Stimulated activated CD4-positive, alpha-beta T cell treated with anti-CD3 and anti-CD28 coated beads, Interleukin-2, amount 100 ng/mL, for 24 hours (primary cell): ENCODE results near the gene PLB1.
"Not testable (repeated sequence)": the region's sequence is repeated elsewhere in the genome, so short reads cannot be mapped to it uniquely, and the experiment has no call there.

Experiments used
- DNase-seq, 2 donors: peaks; one replicate each; pipeline ENCODE4 v3.0.0-alpha.2; 2020

Gene PLB1

GRCh38 chr2:28469947-28470535 is 25.8 kb upstream of the PLB1 start:
- DNase-seq, result no peak

GRCh38 chr2:28470759-28471158 is 25.1 kb upstream of the PLB1 start:
- no peak for DNase-seq

DNA sequence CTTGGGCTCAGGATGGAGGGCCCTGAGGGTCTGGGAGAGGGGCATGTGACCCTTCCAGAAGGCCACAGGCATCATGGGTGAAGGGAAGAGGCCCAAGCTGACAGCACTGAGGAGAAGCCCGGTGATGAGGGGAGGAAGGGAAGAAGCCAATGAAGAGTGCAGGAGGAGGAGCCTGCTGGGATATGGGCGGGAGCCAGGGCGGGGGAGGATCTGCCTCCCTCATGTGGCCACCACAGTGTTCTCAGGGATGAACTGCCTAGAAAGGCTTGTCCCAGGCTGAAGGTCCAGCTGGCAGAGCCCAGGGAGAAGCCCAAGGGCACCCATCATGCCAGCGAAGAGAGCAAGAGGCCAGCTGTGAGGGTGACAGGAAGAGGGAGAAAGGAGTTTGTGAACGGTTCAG is 24.6 kb upstream of the PLB1 start:
- DNase-seq, result no peak

DNA sequence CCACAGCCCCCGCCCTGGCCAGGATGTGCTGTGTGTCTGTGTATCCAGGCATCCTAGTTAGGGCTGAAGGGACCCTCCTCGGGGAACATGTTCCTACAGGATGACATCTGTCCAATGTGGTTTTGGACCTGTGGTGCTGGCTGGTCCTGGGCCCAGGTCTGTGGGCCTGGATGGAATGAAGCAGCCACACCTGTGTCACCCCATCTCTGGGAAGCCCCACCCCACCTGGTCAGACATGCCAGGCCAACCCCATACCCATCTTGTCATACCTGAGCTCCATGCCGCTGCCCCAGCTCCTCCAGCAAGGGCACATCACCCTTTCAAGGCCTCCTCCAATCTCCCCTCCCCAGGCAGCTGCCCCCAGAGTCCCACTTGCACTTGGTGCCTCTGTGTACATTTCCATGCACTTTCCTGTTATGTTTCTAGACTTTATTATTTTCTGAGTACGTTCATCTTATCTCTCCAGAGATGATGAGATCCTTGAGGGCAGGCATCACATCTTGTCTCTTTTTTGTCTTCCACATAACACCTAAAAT is 24.1 kb upstream of the PLB1 start:
- DNase-seq, result no peak

DNA sequence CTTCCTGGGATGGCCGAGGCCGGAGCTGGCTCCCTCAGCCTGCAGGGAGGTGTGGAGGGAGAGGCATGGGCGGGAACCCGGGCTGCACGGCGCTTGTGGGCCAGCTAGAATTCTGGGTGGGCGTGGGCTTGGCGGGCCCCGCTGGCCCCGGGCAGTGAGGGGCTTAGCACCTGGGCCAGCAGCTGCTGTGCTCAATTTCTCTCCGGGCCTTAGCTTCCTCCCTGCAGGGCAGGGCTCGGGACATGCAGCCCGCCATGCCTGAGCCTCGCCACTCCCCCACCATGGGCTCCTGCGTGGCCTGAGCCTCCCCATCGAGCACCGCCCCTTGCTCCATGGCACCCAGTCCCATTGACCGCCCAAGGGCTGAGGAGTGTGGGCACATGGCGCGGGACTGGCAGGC is 23.2 kb upstream of the PLB1 start:
- DNase-seq, result not testable (repeated sequence)

DNA sequence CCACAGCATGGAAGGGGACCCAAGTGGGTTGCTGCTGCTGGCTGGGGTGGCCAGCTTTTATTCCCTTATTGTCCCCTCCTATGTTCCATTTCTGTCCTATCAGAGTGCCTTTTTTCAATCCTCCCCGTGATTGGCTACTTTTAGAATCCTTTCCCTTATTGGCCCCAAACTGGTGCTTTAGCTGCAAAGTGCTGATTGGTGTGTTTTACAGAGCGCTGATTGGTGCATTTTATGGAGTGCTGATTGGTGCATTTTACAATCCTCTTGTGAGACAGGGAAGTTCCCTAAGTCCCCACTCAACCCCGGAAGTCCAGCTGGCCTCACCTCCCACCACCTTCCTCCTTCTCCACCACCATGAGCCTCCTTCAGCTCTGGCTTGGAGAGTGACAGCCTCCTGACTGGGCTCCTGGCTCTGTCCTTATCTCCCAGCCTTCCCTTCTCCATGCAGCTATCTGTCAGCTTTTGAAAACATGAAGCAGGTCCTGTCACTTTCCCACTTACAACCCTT is 20.7 kb upstream of the PLB1 start:
- no peak for DNase-seq

DNA sequence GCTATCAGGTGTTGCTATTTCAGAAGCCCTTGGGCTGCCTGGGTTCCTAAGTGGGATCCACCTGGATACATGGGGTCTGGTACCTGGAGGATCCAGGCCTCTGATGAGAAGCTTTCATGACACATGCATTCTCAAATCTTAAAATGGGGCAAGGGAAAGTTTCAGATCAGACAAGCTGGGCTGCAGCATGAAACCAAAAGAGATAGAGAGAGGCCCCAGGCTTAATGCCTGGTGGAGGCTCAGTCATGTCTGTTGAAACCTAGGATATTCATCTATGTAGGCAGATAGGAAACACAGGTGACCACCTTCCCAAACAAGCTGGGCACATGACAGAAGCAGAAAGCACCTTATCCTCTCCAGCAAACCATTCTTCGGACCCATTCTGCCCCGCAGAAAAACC is 18.8 kb upstream of the PLB1 start:
- DNase-seq, result no peak

DNA sequence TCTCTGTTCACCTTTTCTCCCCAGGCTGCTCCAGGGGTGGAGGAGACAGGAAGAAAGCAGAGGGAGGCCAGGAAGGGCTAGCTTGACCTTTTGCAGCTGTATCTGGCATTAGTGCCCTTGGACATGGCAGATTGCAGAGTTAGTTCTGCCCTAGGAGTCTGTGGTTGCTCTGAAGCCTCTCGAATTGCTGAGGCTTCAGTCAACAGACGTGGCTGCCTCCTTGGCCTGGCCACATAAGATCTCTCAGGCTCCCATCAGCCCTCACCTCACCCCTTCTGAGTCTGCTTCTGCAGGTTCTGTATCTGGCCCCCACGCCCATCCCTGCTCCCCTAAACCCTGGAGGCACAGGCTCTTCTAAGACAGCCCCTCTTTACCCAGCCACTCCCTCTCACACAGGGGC is 18.2 kb upstream of the PLB1 start:
- no peak for DNase-seq

DNA sequence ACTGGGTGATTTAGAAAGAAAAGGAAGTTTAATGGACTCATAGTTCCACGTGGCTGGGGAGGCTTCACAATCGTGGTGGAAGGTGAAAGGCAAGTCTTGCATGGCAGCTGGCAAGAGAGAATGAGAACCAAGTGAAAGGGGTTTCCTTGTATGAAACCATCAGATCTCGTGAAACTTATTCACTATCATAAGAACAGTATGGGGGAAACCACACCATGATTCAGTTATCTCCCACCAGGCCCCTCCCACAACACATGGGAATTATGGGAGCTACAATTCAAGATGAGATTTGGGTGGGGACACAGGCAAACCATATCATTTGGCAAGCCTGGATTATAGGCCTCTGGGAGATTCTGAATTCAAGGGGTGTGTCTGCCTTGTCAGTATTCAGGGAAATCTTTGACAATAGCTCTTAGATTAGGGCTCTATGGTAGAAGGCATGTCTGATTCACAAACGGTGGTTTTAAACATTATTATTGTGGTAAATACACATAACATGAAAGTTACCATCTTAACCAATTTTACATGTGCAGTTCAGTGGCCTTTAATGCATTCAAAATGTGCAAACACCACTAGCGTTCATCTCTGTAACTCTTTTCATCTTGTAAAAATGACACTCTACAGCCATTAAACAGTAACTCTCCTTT is 15.3 kb upstream of the PLB1 start:
- no peak for DNase-seq

GRCh38 chr2:28481905-28482304 is 14.0 kb upstream of the PLB1 start:
- DNase-seq, result no peak

GRCh38 chr2:28484835-28485234 is 11.0 kb upstream of the PLB1 start:
- no peak for DNase-seq

- no peak for DNase-seq
These were observed 9.3 kb upstream of the PLB1 start for GRCh38 chr2:28486526-28486925.

DNA sequence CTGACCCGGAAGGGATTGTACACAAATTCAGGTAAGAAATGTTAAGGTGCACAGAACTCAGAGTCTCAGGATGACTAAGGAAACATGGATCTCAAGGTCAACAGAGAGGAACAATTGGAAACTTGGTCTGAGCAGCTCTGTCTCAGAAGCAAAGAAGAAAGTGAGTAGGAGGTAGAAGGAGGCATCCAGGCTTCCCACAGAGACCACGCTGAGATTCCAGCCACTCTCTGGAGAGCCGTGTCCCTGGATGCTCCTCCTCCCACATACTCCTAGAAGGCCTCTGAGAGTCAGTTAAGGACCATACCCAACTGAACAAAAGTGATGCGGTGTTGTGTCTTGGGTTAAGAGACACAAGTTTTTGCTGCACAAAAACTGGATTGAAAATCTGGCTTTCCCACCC is 8.6 kb upstream of the PLB1 start:
- DNase-seq, result no peak

DNA sequence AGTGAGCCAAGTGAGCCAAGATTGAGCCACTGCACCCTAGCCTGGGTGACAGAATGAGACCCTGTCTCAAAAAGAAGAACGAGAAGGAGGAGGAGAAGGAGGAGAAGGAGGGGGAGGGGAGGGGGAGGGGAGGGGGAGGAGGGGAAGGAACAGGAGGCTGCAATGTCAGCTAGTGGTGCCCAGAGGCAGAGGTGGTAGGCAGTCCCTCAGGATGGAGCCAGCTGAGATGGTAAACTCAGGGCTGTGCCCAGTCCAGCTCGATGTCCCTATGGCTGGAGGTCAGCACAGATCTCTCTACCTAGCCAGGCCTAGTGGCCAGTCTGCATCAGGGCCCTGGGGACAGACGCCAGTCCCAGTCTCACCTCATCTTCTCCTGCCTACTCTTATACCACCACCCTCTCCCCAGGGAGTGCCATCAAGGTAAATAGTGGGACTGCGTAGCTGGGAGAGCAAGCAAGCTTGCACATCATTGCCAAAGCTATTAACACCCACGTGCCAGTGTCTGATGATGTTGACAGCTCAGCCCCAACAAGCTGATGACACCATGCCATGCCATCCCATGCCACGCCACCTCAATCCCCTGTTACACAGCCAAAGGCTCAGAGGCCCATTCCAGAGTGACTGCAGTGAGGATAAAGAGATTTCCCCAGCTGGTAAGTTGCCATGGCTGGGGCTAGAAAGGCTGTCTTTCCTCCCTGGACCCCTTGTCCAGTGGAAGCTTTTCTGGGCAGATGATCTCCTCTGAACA is 7.6 kb upstream of the PLB1 start:
- no peak for DNase-seq

- DNase-seq, result no peak
These were observed 6.8 kb upstream of the PLB1 start for GRCh38 chr2:28488858-28489575.

DNA sequence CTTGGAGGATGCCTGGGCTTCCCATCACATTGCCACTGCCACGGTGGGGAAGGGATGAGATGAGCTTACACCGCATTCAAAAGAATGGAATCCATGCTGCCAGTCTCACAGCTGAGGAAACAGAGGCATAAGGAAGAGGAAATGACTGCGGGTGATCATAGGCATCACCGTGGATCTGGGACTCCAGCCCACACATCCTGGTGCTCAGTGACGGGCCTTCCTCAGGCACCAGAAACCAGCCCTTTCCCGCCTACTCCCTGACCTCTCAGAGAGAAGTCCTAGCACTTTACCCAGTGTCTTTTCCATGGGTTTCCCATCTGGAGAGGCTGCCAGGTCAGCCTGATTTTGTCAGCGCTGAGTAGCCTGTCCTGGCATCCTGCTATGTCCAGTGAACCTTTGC is 5.3 kb upstream of the PLB1 start:
- no peak for DNase-seq

DNA sequence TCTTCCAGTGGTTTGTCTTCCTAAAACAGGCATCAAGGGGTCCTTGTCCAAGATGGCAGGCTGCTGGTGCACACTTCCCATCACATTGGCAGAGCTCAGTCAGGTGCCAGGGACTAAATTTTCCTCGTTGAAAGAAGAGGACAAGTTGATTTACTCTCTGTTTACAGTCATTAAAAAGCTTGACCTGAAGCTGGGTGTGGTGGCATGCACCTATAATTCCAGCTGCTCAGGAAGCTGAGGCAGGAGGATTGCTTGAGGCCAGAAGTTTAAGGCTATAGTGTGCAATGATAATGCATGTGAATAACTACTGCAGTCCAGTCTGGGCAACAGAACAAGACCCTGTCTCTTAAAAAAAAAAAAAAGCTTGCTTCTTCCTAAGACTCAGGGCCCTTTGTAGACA is 3.6 kb upstream of the PLB1 start:
- no peak for DNase-seq

GRCh38 chr2:28493636-28494035 is 2.2 kb upstream of the PLB1 start:
- no peak for DNase-seq

GRCh38 chr2:28496781-28497180 is 921 bp downstream of the PLB1 start:
- no peak for DNase-seq

- DNase-seq, result no peak
These were observed 1.3 kb downstream of the PLB1 start for GRCh38 chr2:28497206-28497605.

DNA sequence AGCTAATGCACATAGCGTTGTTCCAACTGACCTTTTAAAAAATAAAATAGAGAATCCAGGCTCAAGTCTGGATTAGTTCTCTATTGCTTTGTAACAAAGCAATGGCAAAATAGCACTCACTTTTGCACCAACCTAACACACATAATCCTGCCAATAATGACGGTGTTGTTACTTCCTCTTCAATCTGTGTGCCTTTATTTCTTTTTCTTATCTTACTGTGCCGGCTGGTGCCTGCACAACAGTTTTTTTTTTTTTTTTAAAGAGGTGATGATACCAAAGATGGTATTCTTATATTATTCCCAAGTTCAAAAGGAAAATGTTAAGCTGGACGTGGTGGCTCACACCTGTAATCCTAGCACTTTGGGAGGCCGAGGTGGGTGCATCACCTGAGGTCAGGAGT is 3.4 kb downstream of the PLB1 start:
- no peak for DNase-seq

DNA sequence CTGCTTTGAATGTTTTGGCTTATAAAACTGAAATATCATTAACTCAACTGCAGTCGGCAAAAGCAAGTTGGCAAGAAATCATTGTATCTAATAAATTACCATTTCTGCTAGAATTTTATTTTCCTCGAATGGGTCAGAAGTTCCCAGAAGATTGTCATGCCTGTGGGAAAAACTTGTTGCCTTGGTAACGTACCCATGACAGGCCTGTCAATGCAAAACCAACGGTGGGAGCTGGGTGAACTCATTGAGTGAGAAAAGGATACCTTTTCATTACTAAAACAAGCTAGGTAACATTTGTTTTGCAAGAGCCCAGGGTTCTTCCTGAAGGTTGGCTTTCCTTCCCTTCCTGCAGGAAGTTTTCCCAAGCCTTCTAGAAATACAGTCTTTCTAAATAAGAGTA is 9.5 kb downstream of the PLB1 start:
- DNase-seq, result no peak
